ENCODE data around the gene FAM25C.
"Not testable (repeated sequence)": the region's sequence is repeated elsewhere in the genome, so short reads cannot be mapped to it uniquely, and the experiment has no call there.

GRCh38 chr10:47999691-48000090 is at the start of gene FAM25C:
- not testable (repeated sequence) for TF ChIP-seq ZNF239 (tag by site-specific recombination; IDR thresholded peaks at IDR 0.05); GLIS2 (tag by site-specific recombination; IDR thresholded peaks at IDR 0.05); ZBTB48 (tag by site-specific recombination; IDR thresholded peaks at IDR 0.05); CTCF (tag by site-specific recombination; IDR thresholded peaks at IDR 0.05); ZNF555 (tag by site-specific recombination; conservative IDR thresholded peaks at IDR 0.05); TCF7L2 (IDR thresholded peaks at IDR 0.05; ENCODE audit: borderline replicate concordance, low read depth, low read length); BCL11A (tag by site-specific recombination; IDR thresholded peaks at IDR 0.05; ENCODE audit: low read depth); SALL2 (tag by site-specific recombination; IDR thresholded peaks at IDR 0.05; ENCODE audit: borderline replicate concordance)

Measured in HEK293 (cell line).